GM20000 (cell line): Measurements from ENCODE around the gene SETD4.

Experiments used
- DNase-seq: peaks from one replicate; pipeline ENCODE4 v3.0.0; 2012; ENCODE audit warnings: low spot score
- CTCF ChIP-seq: IDR thresholded peaks from 2 replicates; pipeline ENCODE4 v1.5.1; 2012; ENCODE audit warnings: mild to moderate bottlenecking, control low read depth; ENCODE audit errors: extremely low read depth, missing control alignments

SETD4 gene

DNA sequence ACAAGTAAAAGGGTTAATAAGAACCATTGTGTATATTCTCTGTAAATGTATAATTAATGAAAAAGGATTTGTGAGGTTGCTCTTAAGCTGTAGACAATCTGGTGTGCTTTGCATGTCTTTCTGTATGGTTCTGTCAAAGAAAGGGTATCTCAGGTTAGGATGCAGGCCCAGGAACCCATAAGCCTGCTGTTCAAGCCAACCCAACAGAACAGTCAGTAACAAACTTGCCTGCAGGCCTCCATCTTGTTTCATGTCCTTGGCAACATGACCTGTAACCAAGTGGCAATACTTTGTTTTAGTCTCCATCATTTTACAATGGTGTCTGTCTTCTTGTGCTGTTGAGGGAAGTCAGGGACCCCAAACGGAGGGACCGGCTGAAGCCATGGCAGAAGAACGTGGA is 38.7 kb upstream of the SETD4 start:
- no peak for TF ChIP-seq CTCF
- no peak for DNase-seq

DNA sequence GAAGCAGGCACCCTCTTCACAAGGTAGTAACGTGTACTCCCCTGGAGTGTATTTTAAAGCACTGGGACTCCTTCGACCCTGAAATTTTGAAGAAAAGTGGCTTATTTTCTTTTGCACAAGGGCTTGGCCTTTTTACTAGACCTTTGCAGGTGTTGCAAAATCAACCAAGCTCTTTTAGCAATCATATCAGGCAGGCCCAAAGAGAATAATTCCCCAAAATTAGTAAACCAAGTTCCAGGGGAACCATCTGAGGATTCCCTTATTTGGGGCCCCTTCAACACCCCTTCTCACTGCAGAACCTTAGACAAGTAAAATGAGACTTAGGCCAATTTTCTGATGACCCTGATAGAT is 37.8 kb upstream of the SETD4 start:
- no peak for DNase-seq
- TF ChIP-seq CTCF = no peak

GRCh38 chr21:36097427-36098181 is 37.3 kb upstream of the SETD4 start:
- DNase-seq = peak; percentile 34
- no peak for TF ChIP-seq CTCF

DNA sequence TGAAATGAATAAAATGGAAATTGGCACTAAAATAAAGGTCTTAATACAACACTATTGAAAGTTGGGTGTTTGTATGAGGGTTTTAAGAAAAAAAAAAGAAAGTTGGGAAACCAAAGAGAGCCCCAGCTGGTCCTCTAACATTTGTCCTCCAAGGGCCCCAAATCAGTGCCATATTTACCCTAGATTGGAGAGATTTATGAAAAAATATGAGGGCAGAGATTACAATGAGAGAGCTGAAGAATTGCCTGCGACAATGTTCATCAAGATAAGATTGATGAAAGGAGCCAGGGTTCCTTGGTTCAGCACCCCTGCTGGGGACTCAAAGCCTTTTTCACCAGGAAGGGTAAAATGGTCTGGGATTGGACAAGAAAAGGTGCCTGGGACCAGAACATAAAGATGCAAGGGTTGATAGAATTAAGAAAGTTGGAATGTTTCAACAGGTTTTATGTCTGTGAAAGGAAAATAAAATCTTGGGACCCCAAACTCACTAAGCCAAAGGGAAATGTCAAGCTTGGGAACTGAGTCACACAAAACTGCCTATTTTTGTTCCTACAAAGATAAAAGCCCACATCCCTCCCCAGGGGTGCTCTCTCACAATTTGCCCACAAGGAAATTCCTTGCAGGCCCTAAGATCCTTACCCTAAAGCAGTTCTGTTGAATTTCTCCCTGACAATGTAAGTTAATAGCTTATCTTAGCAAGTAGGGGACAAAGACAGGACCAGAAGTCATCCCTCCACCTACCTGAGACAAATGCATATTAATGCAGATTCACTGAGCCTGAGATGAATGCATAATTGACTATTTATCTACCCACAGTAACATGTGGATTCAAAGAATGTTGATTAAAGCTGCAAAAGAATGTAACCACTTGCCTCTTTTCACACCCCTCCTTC is 36.3 kb upstream of the SETD4 start:
- no peak for TF ChIP-seq CTCF
- DNase-seq = no peak

DNA sequence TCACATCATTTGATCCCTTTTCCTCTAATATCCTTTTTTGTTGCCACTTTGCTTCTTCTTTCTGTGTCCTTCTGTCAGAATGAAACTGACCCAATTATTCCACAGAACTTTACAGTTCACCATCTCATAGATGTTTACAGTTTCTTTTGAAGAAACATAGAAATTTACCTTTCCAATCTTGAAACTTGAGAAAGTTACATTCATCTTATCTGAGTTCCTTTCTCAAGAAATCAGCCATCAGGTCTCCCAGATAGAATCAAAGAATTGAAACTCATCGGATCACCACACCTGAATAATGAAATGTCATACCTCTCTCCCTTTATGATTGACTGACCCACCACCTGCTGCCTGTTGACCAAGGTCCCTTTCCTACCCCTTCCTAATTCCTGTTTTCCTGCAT is 33.2 kb upstream of the SETD4 start:
- no peak for DNase-seq
- no peak for TF ChIP-seq CTCF

DNA sequence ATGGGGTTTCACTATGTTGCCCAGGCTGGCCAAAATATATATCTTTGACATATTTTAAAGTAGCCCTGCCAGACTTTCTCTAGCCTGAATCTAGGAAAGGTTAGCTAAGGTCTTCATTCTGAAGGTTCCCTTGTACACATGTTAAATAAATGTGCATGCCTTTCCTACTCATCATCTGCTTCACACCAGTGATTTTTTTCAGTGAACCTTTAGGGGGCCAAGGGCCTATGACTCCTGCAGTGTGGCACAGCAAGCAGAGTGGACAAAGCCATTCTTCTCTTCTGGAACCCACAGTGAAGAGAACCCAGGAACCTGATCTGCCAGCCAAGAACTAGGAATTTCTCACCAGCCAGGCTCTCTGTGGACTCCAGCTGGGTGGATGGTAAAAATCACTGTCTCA is 32.4 kb upstream of the SETD4 start:
- DNase-seq = no peak
- TF ChIP-seq CTCF = no peak

GRCh38 chr21:36089946-36090345 is 29.6 kb upstream of the SETD4 start:
- no peak for DNase-seq
- no peak for TF ChIP-seq CTCF
